Measurements from ENCODE around the gene CDC123. TPM values are rescaled to one million over a fixed set of nuclear protein-coding genes. Genes with fewer than 3 reads are reported as not detected.

The CDC123 gene
- total RNA-seq, 1 experiment from 2014 or later, result 132 TPM

DNA sequence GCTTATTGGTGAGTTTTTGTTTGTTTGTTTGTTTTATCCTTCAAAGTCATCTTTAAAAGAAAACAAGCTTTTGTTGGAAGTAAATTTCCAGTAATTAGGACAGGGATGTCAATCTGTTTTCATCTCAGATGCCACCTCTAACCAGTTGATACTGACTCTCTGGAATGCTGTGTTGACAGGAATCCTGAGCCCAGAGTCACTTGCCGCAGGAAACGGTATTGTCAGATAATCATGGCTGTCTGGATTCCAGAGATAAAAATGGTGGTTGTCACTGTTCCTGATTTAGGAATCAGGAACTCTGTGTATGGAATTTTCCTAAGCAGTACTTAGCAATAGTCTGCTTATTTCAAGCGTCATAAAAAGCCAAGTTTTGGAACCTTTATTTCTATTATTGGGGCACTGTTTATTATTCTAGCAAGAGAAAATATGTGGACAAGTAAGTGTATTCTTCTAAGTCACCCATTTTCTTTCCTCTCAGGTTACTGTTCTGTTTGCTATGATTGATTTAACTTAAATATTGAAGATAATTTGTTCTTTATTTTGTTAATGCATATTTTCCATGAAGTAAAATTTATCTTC is 39.2 kb downstream of the CDC123 start:
- TF ChIP-seq, protein P1, sequence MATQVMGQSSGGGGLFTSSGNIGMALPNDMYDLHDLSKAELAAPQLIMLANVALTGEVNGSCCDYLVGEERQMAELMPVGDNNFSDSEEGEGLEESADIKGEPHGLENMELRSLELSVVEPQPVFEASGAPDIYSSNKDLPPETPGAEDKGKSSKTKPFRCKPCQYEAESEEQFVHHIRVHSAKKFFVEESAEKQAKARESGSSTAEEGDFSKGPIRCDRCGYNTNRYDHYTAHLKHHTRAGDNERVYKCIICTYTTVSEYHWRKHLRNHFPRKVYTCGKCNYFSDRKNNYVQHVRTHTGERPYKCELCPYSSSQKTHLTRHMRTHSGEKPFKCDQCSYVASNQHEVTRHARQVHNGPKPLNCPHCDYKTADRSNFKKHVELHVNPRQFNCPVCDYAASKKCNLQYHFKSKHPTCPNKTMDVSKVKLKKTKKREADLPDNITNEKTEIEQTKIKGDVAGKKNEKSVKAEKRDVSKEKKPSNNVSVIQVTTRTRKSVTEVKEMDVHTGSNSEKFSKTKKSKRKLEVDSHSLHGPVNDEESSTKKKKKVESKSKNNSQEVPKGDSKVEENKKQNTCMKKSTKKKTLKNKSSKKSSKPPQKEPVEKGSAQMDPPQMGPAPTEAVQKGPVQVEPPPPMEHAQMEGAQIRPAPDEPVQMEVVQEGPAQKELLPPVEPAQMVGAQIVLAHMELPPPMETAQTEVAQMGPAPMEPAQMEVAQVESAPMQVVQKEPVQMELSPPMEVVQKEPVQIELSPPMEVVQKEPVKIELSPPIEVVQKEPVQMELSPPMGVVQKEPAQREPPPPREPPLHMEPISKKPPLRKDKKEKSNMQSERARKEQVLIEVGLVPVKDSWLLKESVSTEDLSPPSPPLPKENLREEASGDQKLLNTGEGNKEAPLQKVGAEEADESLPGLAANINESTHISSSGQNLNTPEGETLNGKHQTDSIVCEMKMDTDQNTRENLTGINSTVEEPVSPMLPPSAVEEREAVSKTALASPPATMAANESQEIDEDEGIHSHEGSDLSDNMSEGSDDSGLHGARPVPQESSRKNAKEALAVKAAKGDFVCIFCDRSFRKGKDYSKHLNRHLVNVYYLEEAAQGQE (IDR thresholded peaks at IDR 0.05; ENCODE audit: low read depth), result no peak
- no peak for TF ChIP-seq SRF (IDR thresholded peaks at IDR 0.05; ENCODE audit: low read depth)
- no peak for TF ChIP-seq EZH2phosphoT487 (IDR thresholded peaks at IDR 0.05; ENCODE audit: borderline replicate concordance)
- TF ChIP-seq SIN3A (IDR thresholded peaks at IDR 0.05; ENCODE audit: low read depth), result no peak
- ChIA-PET RAD21 (ENCODE audit: low non-redundant PET in 1 of 2, low total read pairs in 2 of 2, uncharacterized antibody in 2 of 2, unreplicated experiment in 2 of 2) (no interaction called here), POLR2A (no interaction called here), CTCF (no interaction called here)
- H3K27ac ChIP-seq (ENCODE audit: low read depth, low read length), result no peak overlapping the region
- no peak overlapping the region for H3K4me2 ChIP-seq (ENCODE audit: low read length)
- H3K79me2 ChIP-seq (ENCODE audit: insufficient read depth, low read length), result peaks cover 14% of the 10 kb centered on the region
- H3K9me3 ChIP-seq (ENCODE audit: control insufficient read depth in 1 of 2, insufficient read depth in 1 of 2, low read depth in 1 of 2, low read length in 2 of 2), result no peaks in the 10 kb centered on the region
- no peaks in the 10 kb centered on the region for H4K20me1 ChIP-seq (ENCODE audit: insufficient read depth)
- H3K4me1 ChIP-seq (ENCODE audit: control insufficient read depth in 1 of 2, insufficient read depth in 2 of 2, low read length in 2 of 2), result no peaks in the 10 kb centered on the region
- no peaks in the 10 kb centered on the region for H3K27me3 ChIP-seq (ENCODE audit: insufficient read depth, low read length)
- DNase-seq (ENCODE audit: low read depth, low spot score) (no peak), ATAC-seq (no peak)
- H2AFZ ChIP-seq (ENCODE audit: low read depth, low read length, poor library complexity, severe bottlenecking), result no peak overlapping the region
- intact Hi-C loops (cut with micrococcal nuclease), result no loop called here
- H3K36me3 ChIP-seq (ENCODE audit: control insufficient read depth in 1 of 2, insufficient read depth in 2 of 2, low read length in 2 of 2), result peaks cover 54 to 56% of the 10 kb centered on the region in 2 experiments
- TSS peak; percentile 15 for BruUV-seq (replicated peaks)
- no peak overlapping the region for H3K4me3 ChIP-seq (replicated peaks in 1 of 2; ENCODE audit: low read depth in 1 of 2, low read length in 2 of 2)
- no peak overlapping the region for H3K9ac ChIP-seq (ENCODE audit: low read length)
- no peaks in the 10 kb centered on the region for H3K9me2 ChIP-seq (ENCODE audit: insufficient read depth)

DNA sequence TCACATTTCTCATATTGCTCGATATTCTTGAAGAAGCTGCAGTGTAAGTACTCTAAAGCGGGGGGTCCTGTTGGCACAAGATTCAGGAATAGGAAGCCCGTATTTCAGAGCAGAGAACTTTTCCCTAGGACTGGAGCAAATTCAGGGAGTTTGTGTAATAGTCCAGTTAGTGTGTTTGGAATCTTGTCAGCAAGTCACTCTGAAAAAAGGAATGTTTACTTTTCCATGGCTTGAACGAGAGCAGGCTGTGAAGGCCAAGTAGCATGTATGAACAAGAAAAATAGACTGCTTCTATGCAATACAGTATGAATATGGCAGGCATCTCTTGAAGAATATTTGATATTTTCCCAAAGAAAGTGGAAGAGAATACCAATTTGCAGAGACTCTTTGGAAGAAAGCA is 39.8 kb downstream of the CDC123 start:
- no peak for TF ChIP-seq SIN3A (IDR thresholded peaks at IDR 0.05; ENCODE audit: low read depth)
- Histone ChIP-seq H3K27ac (ENCODE audit: low read depth, low read length) (no peak overlapping the region), H3K9me2 (ENCODE audit: insufficient read depth) (no peaks in the 10 kb centered on the region), H4K20me1 (ENCODE audit: insufficient read depth) (no peaks in the 10 kb centered on the region), H3K9ac (ENCODE audit: low read length) (no peak overlapping the region), H3K4me3 (replicated peaks in 1 of 2; ENCODE audit: low read depth in 1 of 2, low read length in 2 of 2) (no peak overlapping the region), H3K9me3 (ENCODE audit: control insufficient read depth in 1 of 2, insufficient read depth in 1 of 2, low read depth in 1 of 2, low read length in 2 of 2) (no peaks in the 10 kb centered on the region), H3K27me3 (ENCODE audit: insufficient read depth, low read length) (no peaks in the 10 kb centered on the region), H3K36me3 (ENCODE audit: control insufficient read depth in 1 of 2, insufficient read depth in 2 of 2, low read length in 2 of 2) (peaks cover 52% of the 10 kb centered on the region in 2 experiments), H2AFZ (ENCODE audit: low read depth, low read length, poor library complexity, severe bottlenecking) (no peak overlapping the region), H3K79me2 (ENCODE audit: insufficient read depth, low read length) (peaks cover 20% of the 10 kb centered on the region), H3K4me2 (ENCODE audit: low read length) (no peak overlapping the region), H3K4me1 (ENCODE audit: control insufficient read depth in 1 of 2, insufficient read depth in 2 of 2, low read length in 2 of 2) (no peaks in the 10 kb centered on the region)
- no TSS peak for BruUV-seq (replicated peaks)
- ChIA-PET RAD21 (ENCODE audit: low non-redundant PET in 1 of 2, low total read pairs in 2 of 2, uncharacterized antibody in 2 of 2, unreplicated experiment in 2 of 2) (no interaction called here), CTCF (no interaction called here), POLR2A (no interaction called here)
- no peak for ATAC-seq
- DNase-seq (ENCODE audit: low read depth, low spot score), result no peak
- intact Hi-C loops (cut with micrococcal nuclease), result no loop called here

Data from HCT116 (cell line).